NCI-H82 (cell line): ENCODE data around the gene ABCF2.
A peak's percentile ranks its signal among the peaks of the same experiment; 100 is the strongest.

Experiments
- DNase-seq: peaks from one replicate; lab custom pipeline; 2025; lab: John Stamatoyannopoulos, UW

ABCF2 gene

GRCh38 chr7:151225948-151226510, 976 bp downstream of the ABCF2 start:
- DNase-seq: no peak

- no peak for DNase-seq
Observed at GRCh38 chr7:151223728-151224127, 3.3 kb downstream of the ABCF2 start.

- DNase-seq: no peak
Observed at GRCh38 chr7:151218170-151218569, 8.8 kb downstream of the ABCF2 start.

GRCh38 chr7:151215396-151215795, 11.6 kb downstream of the ABCF2 start:
- DNase-seq: no peak

GRCh38 chr7:151213826-151214225, 13.2 kb downstream of the ABCF2 start:
- DNase-seq: no peak

GRCh38 chr7:151212626-151213025, 14.4 kb downstream of the ABCF2 start:
- DNase-seq: no peak

GRCh38 chr7:151211155-151211772, 15.7 kb downstream of the ABCF2 start:
- no peak for DNase-seq

GRCh38 chr7:151210087-151210854, 16.7 kb downstream of the ABCF2 start, which contains the start of gene H2BK1:
H2BK1 (minus strand) TSS chr7:151210488; CDS start chr7:151210318, 170 bp downstream.
- peak; percentile 54 for DNase-seq

- peak; percentile 50 for DNase-seq
Observed at GRCh38 chr7:151209588-151209987, 17.4 kb downstream of the ABCF2 start.

- no peak for DNase-seq
Observed at GRCh38 chr7:151208253-151208862, 18.6 kb downstream of the ABCF2 start.

GRCh38 chr7:151207804-151208203, 19.2 kb downstream of the ABCF2 start:
- DNase-seq: no peak

- peak; percentile 35 for DNase-seq
Observed at GRCh38 chr7:151207315-151207714, 19.7 kb downstream of the ABCF2 start.

- DNase-seq: peak; percentile 87
Observed at GRCh38 chr7:151206914-151207313, 20.1 kb downstream of the ABCF2 start.

GRCh38 chr7:151205730-151206129, 21.3 kb downstream of the ABCF2 start:
- DNase-seq: no peak

- no peak for DNase-seq
Observed at GRCh38 chr7:151204383-151205032, 22.5 kb downstream of the ABCF2 start.

- no peak for DNase-seq
Observed at GRCh38 chr7:151202836-151203235, 24.2 kb downstream of the ABCF2 start.

- DNase-seq: no peak
Observed at GRCh38 chr7:151201751-151202150, 25.3 kb downstream of the ABCF2 start.

- DNase-seq: no peak
Observed at GRCh38 chr7:151201344-151201743, 25.7 kb downstream of the ABCF2 start.

- peak; percentile 53 for DNase-seq
Observed at GRCh38 chr7:151198945-151199848, 27.8 kb downstream of the ABCF2 start.

- DNase-seq: no peak
Observed at GRCh38 chr7:151197932-151198331, 29.1 kb downstream of the ABCF2 start.
